Head of caudate nucleus (tissue), 42 donors: Measurements from ENCODE around the gene LASP1NB.
"Not testable (repeated sequence)": the region's sequence is repeated elsewhere in the genome, so short reads cannot be mapped to it uniquely, and the experiment has no call there.

ENCODE experiments used
- DNase-seq, 42 donors: peaks; one replicate each; pipeline versions ENCODE4 v3.0.0 to v3.0.0-alpha.2; 2020 to 2021; ENCODE audit warnings: mixed read lengths in 7 of 42
- intact Hi-C: fragments of 100-400 bp; cut with DNase I; formaldehyde crosslinking; loops from one replicate; pipeline ENCODE4 v1.15.0; 2022

LASP1NB gene

DNA sequence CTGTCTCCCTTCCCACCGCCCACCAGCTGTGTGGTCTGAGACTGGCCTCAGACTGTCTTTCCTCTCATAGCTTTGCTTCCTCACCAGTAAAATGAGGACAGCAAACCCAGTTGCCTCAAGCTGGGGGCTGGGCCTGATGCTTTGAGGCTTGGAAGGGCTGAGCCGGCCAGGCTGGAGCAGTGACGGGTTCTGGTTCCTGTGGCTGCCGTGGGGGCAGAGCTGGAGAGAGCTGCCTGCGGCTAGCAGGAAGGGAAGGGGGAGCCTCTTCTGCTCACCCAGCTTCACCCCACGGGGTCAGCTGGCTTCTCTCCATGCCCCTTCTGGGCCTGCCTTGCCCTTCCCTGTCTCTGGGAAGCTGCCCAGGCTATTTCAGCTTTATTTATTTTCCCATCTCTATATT lies 31.8 kb upstream of the LASP1NB start:
- intact Hi-C loops: no loop called here
- DNase-seq: peak in 22 of 42 donors; percentile 22 to 63 (median 48)

- DNase-seq: no peak
- intact Hi-C loops: no loop called here
Observed at GRCh38 chr17:38894276-38894675, 31.1 kb upstream of the LASP1NB start.

DNA sequence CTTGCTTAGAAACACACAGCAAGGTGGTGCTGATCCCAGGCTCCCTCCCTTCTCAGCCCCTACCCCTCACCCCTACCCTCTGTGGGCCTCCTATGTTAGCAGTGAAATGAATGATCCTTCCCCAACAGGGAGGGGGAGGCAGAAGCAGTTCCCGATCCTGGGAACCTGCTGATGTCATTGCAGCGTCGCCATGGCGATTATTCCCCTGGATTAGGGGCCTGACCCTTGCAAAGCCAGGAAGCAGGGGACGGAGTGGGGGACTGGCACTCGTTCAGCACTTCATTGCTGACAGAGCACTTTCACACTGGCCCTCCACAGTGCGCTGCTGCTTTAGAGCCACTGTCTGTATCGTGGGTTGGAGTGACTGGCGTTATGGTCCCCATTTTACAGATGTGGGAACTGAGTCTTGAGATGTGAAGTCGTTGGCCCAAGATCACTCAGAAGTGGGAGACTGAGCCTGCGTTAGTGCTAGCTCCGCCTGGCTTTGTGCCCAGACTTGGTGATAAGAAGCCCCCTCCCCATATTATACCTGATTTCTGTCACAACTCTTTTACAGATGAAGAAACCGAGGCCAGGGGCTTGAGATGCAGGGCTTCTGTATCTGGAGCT lies 29.0 kb upstream of the LASP1NB start:
- DNase-seq: no peak
- intact Hi-C loops: no loop called here

DNA sequence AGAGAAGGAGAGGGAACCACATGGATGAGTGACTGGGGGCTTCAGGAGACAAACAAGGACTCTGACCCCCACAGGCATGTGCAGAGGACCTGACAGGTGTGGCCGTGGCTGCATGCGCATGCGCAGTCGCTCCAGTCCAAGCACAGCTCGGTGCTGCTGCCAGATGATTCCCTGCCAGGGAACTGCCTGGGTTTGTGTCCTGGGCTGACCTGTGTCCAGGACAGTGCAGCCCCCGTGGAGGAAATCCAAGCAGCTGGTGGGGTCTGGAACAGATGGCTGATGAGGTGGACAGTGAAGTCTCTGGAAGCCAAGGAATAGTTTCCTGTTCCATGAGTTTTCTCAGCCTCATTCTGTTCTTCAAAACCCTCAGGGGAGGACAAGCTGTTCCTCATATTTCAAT lies 28.2 kb upstream of the LASP1NB start:
- DNase-seq: peak in 5 of 42 donors; percentile 24 to 53 (median 35)
- intact Hi-C loops: no loop called here

GRCh38 chr17:38897671-38898290 lies 27.6 kb upstream of the LASP1NB start:
- intact Hi-C loops: no loop called here

GRCh38 chr17:38898291-38898679 lies 27.1 kb upstream of the LASP1NB start:
- no peak for DNase-seq
- intact Hi-C loops: no loop called here

More at GRCh38 chr17:38897671-38898290, 27.6 kb upstream of the LASP1NB start:
- peak in 9 of 42 donors; percentile 21 to 62 (median 40) for DNase-seq

DNA sequence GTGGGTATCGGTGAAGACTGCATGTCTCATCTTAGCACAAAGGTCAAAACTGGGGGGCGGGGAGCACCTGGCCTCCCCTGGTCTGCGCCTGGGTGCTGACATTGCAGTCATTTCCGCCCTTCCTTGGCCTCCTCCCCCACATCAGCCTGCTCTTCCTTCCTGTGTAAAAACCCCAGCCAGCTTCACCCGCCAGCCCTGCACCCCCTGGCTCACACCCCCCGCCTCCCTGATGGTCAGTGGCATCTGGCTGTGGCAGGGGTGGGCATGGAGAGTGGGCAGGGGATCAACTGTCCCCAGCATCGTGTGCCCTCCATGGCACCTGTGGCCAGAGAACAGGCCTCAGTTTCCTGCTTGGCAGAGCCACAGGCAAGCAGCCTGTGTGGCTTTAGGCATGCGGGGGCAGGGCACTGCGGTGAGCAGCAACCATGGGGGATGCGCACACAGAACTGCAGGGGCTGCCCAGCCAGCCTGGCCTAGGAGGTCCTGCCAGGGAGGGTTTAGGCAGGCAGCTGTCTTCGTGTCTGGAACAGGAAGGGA lies 26.5 kb upstream of the LASP1NB start:
- intact Hi-C loops: no loop called here
- peak in 2 of 42 donors; percentile 26 to 38 for DNase-seq

DNA sequence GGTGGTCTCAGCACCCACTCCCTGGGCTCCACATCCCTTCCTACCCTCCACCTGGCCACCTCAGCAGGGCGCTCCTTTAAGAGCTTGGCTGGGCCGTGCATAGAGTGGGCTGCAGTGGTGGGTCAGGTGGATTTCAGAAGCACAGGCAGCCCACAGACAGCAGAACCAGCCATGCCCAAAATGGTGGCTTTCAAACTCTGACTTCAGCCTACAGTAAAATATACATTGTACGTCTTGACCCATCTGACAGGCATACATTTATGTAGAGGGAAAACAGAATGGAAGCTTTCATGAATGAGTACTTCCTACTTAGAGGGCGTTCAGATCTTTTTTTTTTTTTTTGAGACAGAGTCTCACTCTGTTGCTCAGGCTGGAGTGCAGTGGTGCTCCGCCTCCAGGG lies 26.0 kb upstream of the LASP1NB start:
- intact Hi-C loops: no loop called here
- DNase-seq: no peak

DNA sequence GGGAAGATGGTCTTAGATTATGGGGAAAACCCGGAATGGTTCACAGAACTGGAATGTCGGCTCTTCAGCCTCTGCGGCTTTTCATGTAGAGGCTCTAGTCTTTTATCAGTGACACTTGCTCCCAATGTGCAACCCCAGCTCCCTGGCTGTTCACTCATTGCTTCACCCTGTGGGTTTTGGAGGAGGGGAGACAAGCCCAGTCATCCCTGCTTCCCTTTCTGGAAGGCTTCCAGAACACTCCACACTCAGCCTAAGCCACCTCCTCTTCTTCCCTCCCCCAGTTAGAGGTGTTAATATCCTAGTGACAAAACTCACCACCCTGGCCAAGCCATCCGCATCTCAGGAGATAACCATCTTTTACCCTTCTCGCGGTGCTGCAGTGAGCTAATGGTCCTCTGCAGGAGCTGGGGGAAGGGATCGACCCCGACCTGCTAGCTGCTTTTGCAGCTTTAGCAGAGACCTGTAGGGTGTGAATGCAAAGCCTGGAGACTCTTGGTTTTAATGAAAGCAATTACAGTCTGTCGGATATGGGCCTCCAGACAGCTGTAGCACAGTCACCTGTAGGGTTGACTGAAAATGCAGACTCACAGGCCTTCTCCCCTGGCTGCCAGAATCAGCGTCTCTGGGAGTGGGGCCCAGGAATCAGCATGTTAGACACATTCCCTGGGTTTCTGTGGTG lies 24.3 kb upstream of the LASP1NB start:
- peak in 24 of 42 donors; percentile 26 to 75 (median 54) for DNase-seq
- intact Hi-C loops: no loop called here

GRCh38 chr17:38903404-38903803 lies 22.0 kb upstream of the LASP1NB start:
- DNase-seq: no peak
- intact Hi-C loops: no loop called here

DNA sequence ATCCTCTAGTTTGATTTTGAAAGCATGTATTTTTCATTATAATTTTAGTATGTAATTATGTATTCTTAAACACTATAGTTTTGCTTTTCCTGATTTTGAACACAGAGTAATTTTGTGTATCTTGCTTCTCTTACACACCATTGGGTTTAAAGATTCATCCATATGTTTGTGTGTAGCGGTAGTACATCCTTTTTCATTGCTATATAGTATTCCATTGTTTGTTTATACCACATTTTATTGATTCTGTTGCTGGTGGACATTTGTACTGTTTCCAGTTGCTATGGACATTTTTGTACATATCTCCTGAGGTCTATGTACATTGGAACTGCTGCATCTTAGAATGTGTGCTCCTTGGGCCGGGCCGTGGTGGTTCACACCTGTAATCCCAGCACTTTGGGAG lies 20.5 kb upstream of the LASP1NB start:
- no peak for DNase-seq
- intact Hi-C loops: no loop called here

- intact Hi-C loops: no loop called here
- no peak for DNase-seq
Observed at GRCh38 chr17:38905375-38905774, 20.0 kb upstream of the LASP1NB start.

DNA sequence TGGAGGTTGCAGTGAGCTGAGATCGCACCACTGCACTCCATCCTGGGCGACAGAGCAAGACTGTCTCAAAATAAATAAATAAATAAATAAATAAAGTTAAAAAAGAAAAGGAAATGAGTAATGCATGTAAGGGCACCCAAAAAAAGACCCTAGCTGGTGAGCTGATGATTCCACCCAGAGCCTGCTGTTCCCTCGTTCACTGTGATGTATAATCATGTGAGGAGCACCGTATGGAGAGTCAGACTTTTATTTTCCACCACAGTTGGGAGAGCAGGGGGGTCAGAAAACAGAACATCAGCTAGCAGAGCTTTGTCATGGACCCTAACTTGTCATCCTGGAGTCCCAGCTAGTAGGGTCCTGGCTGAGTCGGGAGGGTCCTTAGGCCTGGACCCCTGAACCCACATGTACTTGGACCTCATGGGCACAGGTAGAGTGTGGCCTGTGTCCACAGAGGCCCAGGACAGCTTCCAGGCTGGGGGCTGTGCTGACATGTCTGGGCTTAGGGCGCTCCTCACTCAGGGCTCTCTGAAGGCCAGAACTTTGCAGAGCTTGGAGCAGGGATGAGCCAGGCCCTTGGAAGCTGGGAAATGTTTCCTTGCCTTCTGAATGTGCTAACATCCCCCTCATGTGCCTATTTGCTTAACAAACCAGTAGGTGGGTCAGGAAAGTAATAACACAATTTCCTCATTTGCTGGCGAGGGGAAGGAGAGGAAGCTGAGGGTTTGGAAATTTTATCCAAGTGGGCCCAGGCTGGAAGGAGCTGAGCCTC lies 18.8 kb upstream of the LASP1NB start:
- intact Hi-C loops: no loop called here
- no peak for DNase-seq

DNA sequence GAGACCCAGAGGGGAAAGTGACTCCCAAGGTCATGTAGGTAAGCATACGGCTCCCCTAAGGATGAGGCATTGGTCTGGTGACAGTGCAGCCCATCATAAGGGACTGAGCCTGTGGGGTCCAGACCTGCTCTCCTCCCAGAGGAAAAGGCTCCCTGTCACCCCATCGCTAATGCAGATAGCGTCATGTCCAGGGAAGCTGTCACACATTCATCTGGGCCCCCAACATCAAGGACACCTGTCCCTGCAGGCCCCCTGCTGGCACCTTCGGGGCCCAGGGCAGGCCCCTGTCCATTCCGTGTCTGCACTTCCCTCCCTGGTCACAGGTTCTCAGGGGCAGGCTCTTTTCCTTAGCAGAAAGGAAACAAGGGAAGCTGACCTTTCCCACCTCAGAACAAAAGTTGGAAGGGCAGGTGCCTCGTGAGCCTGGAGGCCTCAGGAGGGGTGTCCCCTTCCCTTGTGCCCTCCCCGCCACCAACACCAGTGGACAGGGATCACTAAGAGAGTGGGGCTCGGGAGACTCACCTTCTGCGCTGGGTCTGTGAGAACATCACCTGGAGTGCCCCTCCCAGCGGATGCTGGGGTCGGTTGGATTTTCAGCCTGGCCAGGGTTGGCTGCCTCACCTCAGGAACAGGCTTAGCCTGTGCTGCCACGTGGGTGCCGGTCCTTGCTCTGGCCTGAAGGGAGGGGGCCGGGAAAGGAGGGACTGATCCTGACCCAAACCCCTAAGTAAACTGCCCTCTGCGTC lies 17.3 kb upstream of the LASP1NB start:
- no peak for DNase-seq
- intact Hi-C loops: no loop called here

- no peak for DNase-seq
- intact Hi-C loops: no loop called here
Observed at GRCh38 chr17:38908676-38909181, 16.7 kb upstream of the LASP1NB start.

DNA sequence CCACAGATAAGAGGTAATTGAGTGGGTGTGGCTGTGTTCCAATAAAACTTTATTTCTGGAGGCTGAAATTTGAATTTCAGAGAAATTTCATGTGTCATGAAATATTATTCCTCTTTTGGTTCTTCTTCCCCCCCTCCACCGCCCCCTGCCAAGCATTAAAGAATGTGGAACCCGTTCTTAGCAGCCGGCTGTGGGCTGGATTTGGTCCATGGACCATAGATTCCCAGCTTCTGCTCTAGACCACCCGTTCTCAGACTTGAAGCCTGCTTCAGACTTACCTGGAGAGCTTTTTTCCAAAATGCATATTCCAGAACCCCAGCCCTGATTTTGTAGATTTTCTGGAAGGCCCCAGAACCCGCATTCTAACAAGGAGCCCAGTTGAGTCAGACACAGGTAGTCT lies 15.1 kb upstream of the LASP1NB start:
- DNase-seq: peak in 3 of 42 donors; percentile 4 to 32 (median 6)
- intact Hi-C loops: no loop called here

DNA sequence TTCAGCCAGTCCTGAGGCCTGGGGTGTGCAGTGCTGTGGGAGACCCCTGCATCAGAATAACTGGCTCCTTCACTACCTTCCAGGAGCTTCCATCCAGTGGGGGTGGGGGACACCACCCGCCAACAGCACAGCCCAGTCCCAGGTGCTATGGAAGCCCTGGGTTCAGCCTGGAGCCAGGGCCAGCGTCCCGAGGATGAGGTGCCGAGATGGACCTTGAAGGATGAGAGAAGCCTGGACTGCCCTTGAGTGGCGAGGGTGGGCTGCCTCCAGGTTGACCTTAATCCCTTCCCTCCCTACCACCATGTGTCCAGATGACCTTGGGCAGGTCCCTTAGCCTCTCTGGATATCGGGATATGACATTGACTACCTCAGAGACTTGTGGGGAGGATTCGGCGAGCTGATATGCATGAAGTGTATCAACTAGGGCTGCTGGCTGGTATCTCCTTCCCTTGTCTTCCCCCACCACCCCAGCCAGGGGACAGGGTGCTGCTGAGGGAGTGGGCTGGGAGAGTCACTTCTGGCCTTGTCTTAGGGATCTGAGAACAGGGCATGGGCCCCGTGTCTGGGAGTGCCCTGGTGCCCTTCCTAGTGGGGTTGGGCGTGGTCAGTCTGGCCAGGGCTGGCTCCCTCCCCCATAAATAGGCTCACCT lies 14.2 kb upstream of the LASP1NB start:
- intact Hi-C loops: no loop called here
- DNase-seq: peak in 8 of 42 donors; percentile 2 to 24 (median 6)

DNA sequence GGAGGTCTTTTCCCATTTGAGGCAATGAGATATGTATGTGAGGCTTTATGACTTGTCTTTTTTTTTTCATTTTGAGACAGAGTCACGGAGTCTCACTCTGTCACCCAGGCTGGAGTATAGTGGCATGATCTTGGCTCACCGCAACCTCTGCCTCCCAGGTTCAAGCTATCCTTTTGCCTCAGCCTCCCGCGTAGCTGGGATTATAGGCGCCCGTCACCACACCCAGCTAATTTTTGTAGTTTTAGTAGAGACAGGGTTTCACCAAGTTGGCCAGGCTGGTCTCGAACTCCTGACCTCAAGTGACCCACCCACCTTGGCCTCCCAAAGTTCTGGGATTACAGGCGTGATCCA lies 13.7 kb upstream of the LASP1NB start:
- intact Hi-C loops: not testable (repeated sequence)
- peak in 6 of 42 donors; percentile 0 to 16 (median 6) for DNase-seq
